Skeletal muscle tissue (tissue), 4 donors: ENCODE results near the gene VLDLR. TPM values are rescaled to one million over a fixed set of nuclear protein-coding genes. Genes with fewer than 3 reads are reported as not detected.

Source experiments
- H3K27ac ChIP-seq: one replicate; pipeline ENCODE4 v1.7.0; 2013; ENCODE audit warnings: mild to moderate bottlenecking, low read depth, low read length, inconsistent platforms
- H3K27me3 ChIP-seq, 3 donors: one replicate each; pipeline ENCODE4 v1.7.0; 2013; ENCODE audit warnings: low read length in 3 of 3; ENCODE audit not compliant: control insufficient read depth in 3 of 3, insufficient read depth in 3 of 3
- H3K36me3 ChIP-seq, 3 donors: one replicate each; pipeline ENCODE4 v1.7.0; 2013; ENCODE audit warnings: low read length in 3 of 3; ENCODE audit not compliant: control insufficient read depth in 3 of 3, insufficient read depth in 3 of 3
- H3K4me1 ChIP-seq, 3 donors: one replicate each; pipeline ENCODE4 v1.7.0; 2013; ENCODE audit warnings: low read length in 3 of 3, mild to moderate bottlenecking in 3 of 3; ENCODE audit not compliant: control insufficient read depth in 3 of 3, insufficient read depth in 3 of 3
- H3K4me3 ChIP-seq, 3 donors: one replicate each; pipeline ENCODE4 v1.7.0; 2013; ENCODE audit warnings: low read length in 3 of 3
- H3K9ac ChIP-seq, 3 donors: one replicate each; pipeline ENCODE4 v1.7.0; 2013; ENCODE audit warnings: low read length in 3 of 3, mild to moderate bottlenecking in 3 of 3, moderate library complexity in 2 of 3, low read depth in 1 of 3
- H3K9me3 ChIP-seq, 3 donors: one replicate each; pipeline ENCODE4 v1.7.0; 2013; ENCODE audit warnings: low read length in 3 of 3; ENCODE audit not compliant: control insufficient read depth in 3 of 3
- total RNA-seq: library from RNA; depleted of rRNA; stranded (reverse); fragments of >200 nt; gene quantifications from one replicate; pipeline ENCODE4 v1.2.3, GENCODE V29; 2014
- donor health status: Osteomylitis.

VLDLR gene
- 18.3 TPM for total RNA-seq

- peaks cover 17 to 25% (median 22%) of the 10 kb centered on the region in 3 donors for H3K4me1 ChIP-seq
- H3K27ac ChIP-seq, result peak within 1 kb of the TSS; percentile 85
- H3K9ac ChIP-seq, result peak within 1 kb of the TSS; percentile 88 to 96 (median 95)
- no peaks in the 10 kb centered on the region for H3K9me3 ChIP-seq
- H3K27me3 ChIP-seq, result no peaks in the 10 kb centered on the region
- H3K36me3 ChIP-seq, result no peaks in the 10 kb centered on the region
- peak within 1 kb of the TSS; percentile 75 to 84 (median 78) for H3K4me3 ChIP-seq
Observed at GRCh38 chr9:2621722-2622460, at the start of gene VLDLR. Gene VLDLR (plus strand): TSS chr9:2621787. CDS start chr9:2622190, 403 bp downstream.

- no peak overlapping the region for H3K9ac ChIP-seq
- H3K27ac ChIP-seq, result no peak overlapping the region
- H3K4me3 ChIP-seq, result no peak overlapping the region
- no peaks in the 10 kb centered on the region for H3K27me3 ChIP-seq
- H3K36me3 ChIP-seq, result no peaks in the 10 kb centered on the region
- no peaks in the 10 kb centered on the region for H3K9me3 ChIP-seq
- H3K4me1 ChIP-seq, result peaks cover 12 to 15% (median 12%) of the 10 kb centered on the region in 3 donors
Observed at GRCh38 chr9:2574203-2574602, 47.4 kb upstream of the VLDLR start.

GRCh38 chr9:2576631-2577030 lies 45.0 kb upstream of the VLDLR start:
- Histone ChIP-seq H3K9me3 (no peaks in the 10 kb centered on the region), H3K9ac (no peak overlapping the region), H3K4me1 (peaks cover 2 to 8% (median 3%) of the 10 kb centered on the region in 3 donors), H3K4me3 (no peak overlapping the region), H3K27ac (no peak overlapping the region), H3K36me3 (no peaks in the 10 kb centered on the region), H3K27me3 (no peaks in the 10 kb centered on the region)

- H3K4me3 ChIP-seq, result no peak overlapping the region
- H3K9me3 ChIP-seq, result no peaks in the 10 kb centered on the region
- H3K36me3 ChIP-seq, result no peaks in the 10 kb centered on the region
- no peak overlapping the region for H3K9ac ChIP-seq
- peaks cover 2 to 11% (median 11%) of the 10 kb centered on the region in 3 donors for H3K4me1 ChIP-seq
- no peaks in the 10 kb centered on the region for H3K27me3 ChIP-seq
- no peak overlapping the region for H3K27ac ChIP-seq
Observed at GRCh38 chr9:2583308-2584013, 38.1 kb upstream of the VLDLR start.

GRCh38 chr9:2591967-2592366 lies 29.6 kb upstream of the VLDLR start:
- Histone ChIP-seq H3K27me3 (no peaks in the 10 kb centered on the region), H3K4me3 (no peak overlapping the region), H3K27ac (no peak overlapping the region), H3K9me3 (peaks cover 0 to 9% (median 0%) of the 10 kb centered on the region in 3 donors), H3K36me3 (no peaks in the 10 kb centered on the region), H3K4me1 (no peaks in the 10 kb centered on the region), H3K9ac (no peak overlapping the region)

- Histone ChIP-seq H3K4me3 (no peak overlapping the region), H3K27ac (no peak overlapping the region), H3K27me3 (no peaks in the 10 kb centered on the region), H3K9me3 (peaks cover 0 to 9% (median 0%) of the 10 kb centered on the region in 3 donors), H3K36me3 (no peaks in the 10 kb centered on the region), H3K4me1 (no peaks in the 10 kb centered on the region), H3K9ac (no peak overlapping the region)
Observed at GRCh38 chr9:2593744-2594143, 27.8 kb upstream of the VLDLR start.

GRCh38 chr9:2595973-2596372 lies 25.6 kb upstream of the VLDLR start:
- H3K9me3 ChIP-seq, result peaks cover 0 to 9% (median 0%) of the 10 kb centered on the region in 3 donors
- no peaks in the 10 kb centered on the region for H3K27me3 ChIP-seq
- H3K9ac ChIP-seq, result no peak overlapping the region
- H3K27ac ChIP-seq, result no peak overlapping the region
- no peaks in the 10 kb centered on the region for H3K36me3 ChIP-seq
- H3K4me3 ChIP-seq, result no peak overlapping the region
- no peaks in the 10 kb centered on the region for H3K4me1 ChIP-seq

GRCh38 chr9:2597483-2597882 lies 24.1 kb upstream of the VLDLR start:
- H3K9me3 ChIP-seq, result peaks cover 0 to 2% (median 0%) of the 10 kb centered on the region in 3 donors
- H3K4me3 ChIP-seq, result no peak overlapping the region
- H3K36me3 ChIP-seq, result no peaks in the 10 kb centered on the region
- H3K27ac ChIP-seq, result no peak overlapping the region
- no peaks in the 10 kb centered on the region for H3K4me1 ChIP-seq
- H3K27me3 ChIP-seq, result no peaks in the 10 kb centered on the region
- no peak overlapping the region for H3K9ac ChIP-seq

GRCh38 chr9:2599896-2600295 lies 21.7 kb upstream of the VLDLR start:
- H3K27me3 ChIP-seq, result no peaks in the 10 kb centered on the region
- H3K27ac ChIP-seq, result no peak overlapping the region
- no peak overlapping the region for H3K4me3 ChIP-seq
- H3K9me3 ChIP-seq, result no peaks in the 10 kb centered on the region
- peaks cover 0 to 3% (median 0%) of the 10 kb centered on the region in 3 donors for H3K4me1 ChIP-seq
- H3K36me3 ChIP-seq, result no peaks in the 10 kb centered on the region
- no peak overlapping the region for H3K9ac ChIP-seq

- Histone ChIP-seq H3K27ac (no peak overlapping the region), H3K36me3 (no peaks in the 10 kb centered on the region), H3K27me3 (no peaks in the 10 kb centered on the region), H3K9ac (no peak overlapping the region), H3K9me3 (no peaks in the 10 kb centered on the region), H3K4me1 (peaks cover 0 to 3% (median 0%) of the 10 kb centered on the region in 3 donors), H3K4me3 (no peak overlapping the region)
Observed at GRCh38 chr9:2600307-2600706, 21.3 kb upstream of the VLDLR start.
